Measurements from ENCODE around the gene GTSE1. TPM values are rescaled to one million over a fixed set of nuclear protein-coding genes. Genes with fewer than 3 reads are reported as not detected.

Gene GTSE1
- polyA plus RNA-seq, 1 donor (not counting 4 experiments of a cell fraction or from before 2014, with no cell fraction given) = 4.7 TPM

DNA sequence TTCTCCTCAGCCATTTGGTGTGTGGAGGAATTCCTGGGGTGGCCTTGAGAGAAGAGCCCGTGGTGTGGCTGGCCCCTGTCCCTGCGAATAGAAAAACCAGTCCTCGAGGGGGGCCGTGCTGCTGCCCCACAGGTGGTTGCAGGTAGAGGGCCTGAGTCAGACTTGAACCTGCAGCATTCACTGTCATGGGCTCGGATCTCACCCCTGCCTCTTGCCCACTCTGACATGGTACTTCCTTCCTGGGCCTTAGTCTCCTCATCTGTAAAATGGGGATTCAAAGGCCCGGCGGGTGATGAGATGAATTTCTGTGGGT lies 58.3 kb downstream of the GTSE1 start:
- FAIRE-seq (no peak), DNase-seq (ENCODE audit: low read depth, low spot score) (no peak)
- Histone ChIP-seq H4K20me1 (ENCODE audit: control insufficient read depth, extremely low read depth, insufficient read depth, low read length) (peaks cover 6% of the 10 kb centered on the region), H3K27me3 (ENCODE audit: control insufficient read depth, extremely low read depth, insufficient read depth, low read length) (no peaks in the 10 kb centered on the region), H3K4me3 (ENCODE audit: control insufficient read depth in 2 of 3, extremely low read depth in 1 of 3, insufficient read depth in 2 of 3, low read depth in 1 of 3, low read length in 3 of 3) (no peak overlapping the region), H3K4me1 (ENCODE audit: control insufficient read depth, extremely low read depth, insufficient read depth, low read length) (peaks cover 21% of the 10 kb centered on the region), H3K36me3 (ENCODE audit: control insufficient read depth in 2 of 2, extremely low read depth in 1 of 2, insufficient read depth in 2 of 2, low read length in 2 of 2) (peaks cover 51 to 52% of the 10 kb centered on the region in 2 experiments), H3K79me2 (ENCODE audit: control insufficient read depth, insufficient read depth, low read length) (no peaks in the 10 kb centered on the region), H2AFZ (ENCODE audit: control insufficient read depth, low read length) (no peak overlapping the region), H3K4me2 (ENCODE audit: control insufficient read depth, extremely low read depth, insufficient read depth, low read depth, low read length) (no peak overlapping the region), H3K9me1 (ENCODE audit: control insufficient read depth, extremely low read depth, insufficient read depth, low read length) (peaks cover 7% of the 10 kb centered on the region), H3K27ac (ENCODE audit: control insufficient read depth, insufficient read depth, low read length) (no peak overlapping the region), H3K9ac (ENCODE audit: control insufficient read depth, extremely low read depth, insufficient read depth, low read length) (no peak overlapping the region), H3K9me3 (ENCODE audit: control insufficient read depth, low read depth, low read length) (no peaks in the 10 kb centered on the region)
- TF ChIP-seq, protein P1, sequence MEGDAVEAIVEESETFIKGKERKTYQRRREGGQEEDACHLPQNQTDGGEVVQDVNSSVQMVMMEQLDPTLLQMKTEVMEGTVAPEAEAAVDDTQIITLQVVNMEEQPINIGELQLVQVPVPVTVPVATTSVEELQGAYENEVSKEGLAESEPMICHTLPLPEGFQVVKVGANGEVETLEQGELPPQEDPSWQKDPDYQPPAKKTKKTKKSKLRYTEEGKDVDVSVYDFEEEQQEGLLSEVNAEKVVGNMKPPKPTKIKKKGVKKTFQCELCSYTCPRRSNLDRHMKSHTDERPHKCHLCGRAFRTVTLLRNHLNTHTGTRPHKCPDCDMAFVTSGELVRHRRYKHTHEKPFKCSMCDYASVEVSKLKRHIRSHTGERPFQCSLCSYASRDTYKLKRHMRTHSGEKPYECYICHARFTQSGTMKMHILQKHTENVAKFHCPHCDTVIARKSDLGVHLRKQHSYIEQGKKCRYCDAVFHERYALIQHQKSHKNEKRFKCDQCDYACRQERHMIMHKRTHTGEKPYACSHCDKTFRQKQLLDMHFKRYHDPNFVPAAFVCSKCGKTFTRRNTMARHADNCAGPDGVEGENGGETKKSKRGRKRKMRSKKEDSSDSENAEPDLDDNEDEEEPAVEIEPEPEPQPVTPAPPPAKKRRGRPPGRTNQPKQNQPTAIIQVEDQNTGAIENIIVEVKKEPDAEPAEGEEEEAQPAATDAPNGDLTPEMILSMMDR (optimal IDR thresholded peaks at IDR 0.05 in 1 of 3, IDR thresholded peaks at IDR 0.05 in 1 of 3, conservative IDR thresholded peaks at IDR 0.05 in 1 of 3; ENCODE audit: extremely low read depth in 1 of 3, insufficient read depth in 2 of 3, low read length in 3 of 3) = no peak
- TF ChIP-seq EZH2 (IDR thresholded peaks at IDR 0.05; ENCODE audit: low read length) = no peak
- dilution Hi-C loops (cut with MboI; ENCODE audit: extremely low pct_ligation_motif_present, low sequenced_read_pairs) = no loop called here

DNA sequence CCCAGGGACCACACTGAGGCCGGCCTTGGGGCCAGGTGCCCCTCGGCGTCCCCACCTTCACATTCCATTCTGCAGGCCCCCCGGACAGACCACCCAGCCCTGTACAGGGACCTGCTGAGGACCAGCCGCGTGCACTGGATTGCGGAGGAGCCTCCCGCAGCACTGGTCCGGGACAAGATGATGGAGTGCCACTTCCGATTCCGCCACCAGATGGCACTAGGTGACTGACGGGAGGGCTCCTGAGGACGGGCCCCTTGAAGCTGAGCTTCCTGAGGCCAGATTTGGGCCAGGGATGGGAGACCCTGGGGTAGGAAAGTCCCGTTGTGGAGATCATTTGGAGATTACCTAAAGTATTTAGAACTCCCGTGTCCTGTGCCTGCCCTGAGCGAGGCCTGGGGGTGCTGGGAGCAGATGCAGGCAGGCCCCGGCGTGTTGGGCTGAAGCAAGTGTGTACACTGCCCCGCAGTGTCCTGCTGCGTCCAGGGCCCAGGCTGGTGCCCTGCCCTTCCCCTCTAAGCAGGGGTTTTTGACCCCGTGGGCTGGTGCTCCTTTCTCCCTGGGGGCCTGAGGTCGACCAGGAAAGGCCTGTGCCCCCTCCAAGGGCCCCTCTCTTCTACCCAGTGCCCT lies 58.8 kb downstream of the GTSE1 start:
- Histone ChIP-seq H2AFZ (ENCODE audit: control insufficient read depth, low read length) (no peak overlapping the region), H3K27me3 (ENCODE audit: control insufficient read depth, extremely low read depth, insufficient read depth, low read length) (no peaks in the 10 kb centered on the region), H3K9me1 (ENCODE audit: control insufficient read depth, extremely low read depth, insufficient read depth, low read length) (peaks cover 7% of the 10 kb centered on the region), H3K36me3 (ENCODE audit: control insufficient read depth in 2 of 2, extremely low read depth in 1 of 2, insufficient read depth in 2 of 2, low read length in 2 of 2) (peaks cover 47 to 52% of the 10 kb centered on the region in 2 experiments), H3K9me3 (ENCODE audit: control insufficient read depth, low read depth, low read length) (no peaks in the 10 kb centered on the region), H3K4me1 (ENCODE audit: control insufficient read depth, extremely low read depth, insufficient read depth, low read length) (peaks cover 21% of the 10 kb centered on the region), H3K9ac (ENCODE audit: control insufficient read depth, extremely low read depth, insufficient read depth, low read length) (no peak overlapping the region), H3K4me2 (ENCODE audit: control insufficient read depth, extremely low read depth, insufficient read depth, low read depth, low read length) (no peak overlapping the region), H3K4me3 (ENCODE audit: control insufficient read depth in 2 of 3, extremely low read depth in 1 of 3, insufficient read depth in 2 of 3, low read depth in 1 of 3, low read length in 3 of 3) (no peak overlapping the region), H4K20me1 (ENCODE audit: control insufficient read depth, extremely low read depth, insufficient read depth, low read length) (peaks cover 6% of the 10 kb centered on the region), H3K79me2 (ENCODE audit: control insufficient read depth, insufficient read depth, low read length) (no peaks in the 10 kb centered on the region), H3K27ac (ENCODE audit: control insufficient read depth, insufficient read depth, low read length) (no peak overlapping the region)
- DNase-seq (ENCODE audit: low read depth, low spot score) = no peak
- dilution Hi-C loops (cut with MboI; ENCODE audit: extremely low pct_ligation_motif_present, low sequenced_read_pairs) = no loop called here
- TF ChIP-seq, protein P1 (optimal IDR thresholded peaks at IDR 0.05 in 1 of 3, IDR thresholded peaks at IDR 0.05 in 1 of 3, conservative IDR thresholded peaks at IDR 0.05 in 1 of 3; ENCODE audit: extremely low read depth in 1 of 3, insufficient read depth in 2 of 3, low read length in 3 of 3) = peak; percentile 83 to 92 (median 91)
- no peak for TF ChIP-seq EZH2 (IDR thresholded peaks at IDR 0.05; ENCODE audit: low read length)
- FAIRE-seq = no peak
